Natural killer cell (primary cell): Measurements from ENCODE around the gene MPPED1. TPM values are rescaled to one million over a fixed set of nuclear protein-coding genes. Genes with fewer than 3 reads are reported as not detected.

Experiments
- ATAC-seq, 3 donors: fragments of 150-1000 bp in 2 of 3; fragments of 200-7000 bp in 1 of 3; cut with Tn5 transposase; 1 replicate in 1 of 3; 2 replicates in 2 of 3; pipeline ENCODE4 v1.10.0; 2021; ENCODE audit warnings: mild to moderate bottlenecking in 2 of 3, moderate library complexity in 2 of 3
- DNase-seq, 2 donors: peaks; one replicate each; pipeline versions ENCODE4 v3.0.0 to v3.0.0-alpha.2; 2013 to 2021; ENCODE audit warnings: mixed read lengths in 1 of 2
- H3K27ac ChIP-seq: one replicate; pipeline ENCODE4 v1.5.1; 2013; ENCODE audit warnings: mild to moderate bottlenecking, low read length
- H3K27me3 ChIP-seq: one replicate; pipeline ENCODE4 v1.6.1; 2013; ENCODE audit warnings: low read length; ENCODE audit not compliant: control insufficient read depth, insufficient read depth
- H3K36me3 ChIP-seq: one replicate; pipeline ENCODE4 v1.6.1; 2013; ENCODE audit warnings: low read length; ENCODE audit not compliant: control insufficient read depth, insufficient read depth
- H3K4me1 ChIP-seq: one replicate; pipeline ENCODE4 v1.6.1; 2013; ENCODE audit warnings: low read length; ENCODE audit not compliant: control insufficient read depth, insufficient read depth
- H3K4me3 ChIP-seq: one replicate; pipeline ENCODE4 v1.5.1; 2013; ENCODE audit warnings: low read length
- H3K9me3 ChIP-seq: one replicate; pipeline ENCODE4 v1.6.1; 2013; ENCODE audit warnings: low read length; ENCODE audit not compliant: control insufficient read depth, insufficient read depth
- H3K27ac Mint-ChIP-seq, 2 donors: one replicate each; pipeline ENCODE4 v1.8.0; 2022; ENCODE audit warnings: mild to moderate bottlenecking in 2 of 2, mixed read lengths in 2 of 2, moderate library complexity in 1 of 2
- H3K27me3 Mint-ChIP-seq, 2 donors: one replicate each; pipeline ENCODE4 v1.8.0; 2022; ENCODE audit warnings: low read depth in 2 of 2, mixed read lengths in 2 of 2
- H3K36me3 Mint-ChIP-seq: one replicate; pipeline ENCODE4 v1.8.0; 2022; ENCODE audit warnings: mixed read lengths
- H3K4me1 Mint-ChIP-seq, 2 donors: one replicate each; pipeline ENCODE4 v1.8.0; 2022; ENCODE audit warnings: mixed read lengths in 2 of 2
- H3K4me3 Mint-ChIP-seq: one replicate; pipeline ENCODE4 v1.8.0; 2022; ENCODE audit warnings: mild to moderate bottlenecking, moderate library complexity, mixed read lengths
- H3K9me3 Mint-ChIP-seq, 2 donors: one replicate each; pipeline ENCODE4 v1.8.0; 2022; ENCODE audit warnings: mixed read lengths in 2 of 2
- CTCF ChIP-seq: fragments of 200-600 bp; IDR thresholded peaks from one replicate; pipeline ENCODE4 v1.8.0; 2022; ENCODE audit warnings: antibody characterized with exemption
- WGBS: methylation state at CpG from one replicate; pipeline ENCODE4 v1.1.7; 2013; ENCODE audit warnings: missing lambda C conversion rate; ENCODE audit not compliant: insufficient coverage; 5-methylcytosine and 5-hydroxymethylcytosine counted together
- intact Hi-C: fragments of 100-400 bp; cut with micrococcal nuclease; formaldehyde crosslinking; loops from one replicate; pipeline ENCODE4 v1.14.2; 2022
- total RNA-seq, 4 donors: library from RNA; stranded (reverse); fragments of 120-200 nt in 1 of 4; gene quantifications; one replicate each; pipeline versions ENCODE4 v1.2.3 to v1.2.4, GENCODE V29; 2013 to 2022

MPPED1 gene
- total RNA-seq, 3 donors from 2014 or later (not counting 1 experiment from before 2014, with no cell fraction given) = not detected

DNA sequence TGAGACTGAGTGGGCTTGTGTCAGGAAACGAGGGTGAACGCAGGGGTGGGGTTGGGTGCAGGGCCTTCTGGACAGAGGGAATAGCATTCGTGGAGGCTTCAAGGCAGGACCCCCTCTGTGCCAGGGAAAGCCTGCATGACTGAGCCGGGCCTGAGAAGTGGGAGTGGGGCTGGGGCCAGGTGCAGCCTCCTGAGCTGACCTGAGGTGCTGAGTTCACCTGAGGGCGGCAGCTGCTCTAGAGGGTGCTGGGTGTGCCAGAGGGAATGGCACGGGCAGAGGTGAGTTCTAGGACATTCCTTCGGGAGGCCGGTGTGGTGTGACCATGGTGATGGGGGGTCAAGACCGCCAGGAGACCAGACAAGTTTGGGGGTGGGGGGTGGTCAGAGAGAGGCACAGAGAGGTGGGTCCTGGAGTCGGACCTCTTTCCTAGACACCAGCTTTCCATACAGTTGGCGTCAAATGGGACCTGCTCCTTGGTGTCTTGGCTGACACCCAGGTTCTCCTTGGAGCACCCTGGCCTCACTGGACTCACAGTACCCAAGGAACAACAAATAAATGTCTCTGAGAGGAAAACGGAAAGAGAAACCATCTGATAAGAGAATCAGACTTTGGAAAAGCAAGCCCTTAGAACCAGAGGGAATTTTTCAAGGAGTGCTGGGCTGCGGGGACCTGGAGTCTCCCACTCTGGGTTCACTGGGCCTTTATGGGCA, 7.7 kb downstream of the MPPED1 start:
- no peaks in the 10 kb centered on the region for H3K9me3 Mint-ChIP-seq
- H3K4me3 ChIP-seq = no peak overlapping the region
- H3K4me1 ChIP-seq = no peaks in the 10 kb centered on the region
- peaks cover 19 to 22% of the 10 kb centered on the region in 2 donors for H3K27me3 Mint-ChIP-seq
- DNase-seq (no peak), ATAC-seq (no peak)
- no peaks in the 10 kb centered on the region for H3K36me3 ChIP-seq
- no peak overlapping the region for H3K4me3 Mint-ChIP-seq
- H3K27ac ChIP-seq = no peak overlapping the region
- intact Hi-C loops = no loop called here
- no peak for TF ChIP-seq CTCF
- H3K36me3 Mint-ChIP-seq = no peaks in the 10 kb centered on the region
- no peaks in the 10 kb centered on the region for H3K27me3 ChIP-seq
- no peaks in the 10 kb centered on the region for H3K4me1 Mint-ChIP-seq
- no peaks in the 10 kb centered on the region for H3K9me3 ChIP-seq
- 89% methylated on average over 13 of the region's 13 CpGs for WGBS
- H3K27ac Mint-ChIP-seq = no peak overlapping the region

DNA sequence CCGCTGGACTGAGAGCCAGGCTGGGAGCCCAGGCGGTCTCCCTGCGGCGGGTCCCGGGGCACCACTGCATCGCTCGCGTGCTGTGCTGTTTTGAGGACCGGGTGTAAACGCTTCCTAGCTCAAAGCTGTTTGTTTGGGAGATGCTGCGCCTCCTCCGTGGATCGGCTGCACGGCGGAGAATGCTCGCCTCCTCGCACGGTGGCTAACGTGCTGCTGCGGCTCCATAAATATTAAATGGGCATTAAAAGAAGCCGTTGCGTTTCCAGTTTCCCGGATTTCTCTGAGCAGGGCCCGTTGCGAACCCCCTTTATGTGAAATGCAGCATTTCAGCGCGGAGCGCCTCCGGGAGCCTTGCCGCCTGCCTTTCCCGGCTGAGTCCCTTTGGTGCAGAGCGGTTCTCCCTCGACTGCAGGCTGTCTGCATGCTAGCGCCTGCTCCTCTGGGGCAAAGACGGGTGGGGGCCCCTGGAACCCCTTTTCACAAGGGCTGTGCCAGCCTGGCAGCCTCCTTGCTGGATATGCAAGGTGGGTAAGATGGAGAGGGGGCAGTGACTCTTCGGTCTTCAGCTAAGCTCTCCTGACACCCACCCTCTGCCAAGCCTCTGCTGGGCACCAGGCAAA, 9.3 kb downstream of the MPPED1 start:
- H3K27ac ChIP-seq = no peak overlapping the region
- intact Hi-C loops = no loop called here
- WGBS = 82% methylated on average over 36 of the region's 36 CpGs
- no peak for ATAC-seq
- peaks cover 9% of the 10 kb centered on the region in 2 donors for H3K27me3 Mint-ChIP-seq
- no peak overlapping the region for H3K4me3 Mint-ChIP-seq
- H3K27me3 ChIP-seq = no peaks in the 10 kb centered on the region
- no peaks in the 10 kb centered on the region for H3K9me3 Mint-ChIP-seq
- TF ChIP-seq CTCF = no peak
- H3K4me3 ChIP-seq = no peak overlapping the region
- no peaks in the 10 kb centered on the region for H3K9me3 ChIP-seq
- H3K36me3 ChIP-seq = no peaks in the 10 kb centered on the region
- DNase-seq = no peak
- no peaks in the 10 kb centered on the region for H3K36me3 Mint-ChIP-seq
- H3K4me1 ChIP-seq = no peaks in the 10 kb centered on the region
- no peak overlapping the region for H3K27ac Mint-ChIP-seq
- H3K4me1 Mint-ChIP-seq = no peaks in the 10 kb centered on the region

DNA sequence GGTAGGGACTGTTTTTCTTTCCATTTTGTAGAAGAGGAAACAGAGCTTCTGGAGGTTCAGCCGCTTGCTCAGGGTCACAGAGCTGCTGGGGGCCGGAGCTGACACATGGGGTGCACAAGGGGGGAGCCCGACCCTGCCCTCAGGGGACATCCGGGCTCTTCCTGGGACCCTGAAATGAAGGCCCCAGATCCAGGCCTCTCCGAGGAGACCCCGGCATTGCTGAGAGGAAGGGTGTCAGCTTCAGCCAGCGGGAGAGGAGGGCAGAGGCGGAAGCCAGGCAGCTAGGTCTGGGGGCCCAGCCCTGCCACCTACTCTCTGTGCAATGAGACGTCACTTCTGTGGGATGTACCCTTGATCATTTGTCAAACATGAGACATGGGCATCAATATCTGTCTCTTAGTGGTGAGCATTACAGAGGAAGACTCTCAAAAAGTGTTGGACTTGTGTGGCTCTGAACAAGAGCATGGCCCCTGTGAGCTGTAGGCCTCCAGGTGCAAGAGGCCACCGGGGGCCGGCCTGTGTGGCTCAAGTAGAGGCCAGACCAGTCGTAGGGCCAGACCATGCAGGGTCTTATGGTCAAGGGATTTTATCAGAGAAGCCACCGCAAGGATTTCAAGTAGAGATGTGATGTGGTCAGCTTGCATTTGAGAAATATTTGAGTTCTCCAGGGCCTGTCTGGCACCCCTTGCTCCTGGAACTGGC, 10.3 kb downstream of the MPPED1 start:
- no peaks in the 10 kb centered on the region for H3K9me3 Mint-ChIP-seq
- Histone ChIP-seq H3K27ac (no peak overlapping the region), H3K4me1 (no peaks in the 10 kb centered on the region), H3K9me3 (no peaks in the 10 kb centered on the region), H3K4me3 (no peak overlapping the region), H3K36me3 (no peaks in the 10 kb centered on the region), H3K27me3 (no peaks in the 10 kb centered on the region)
- H3K4me3 Mint-ChIP-seq = no peak overlapping the region
- intact Hi-C loops = no loop called here
- no peaks in the 10 kb centered on the region for H3K36me3 Mint-ChIP-seq
- ATAC-seq = no peak
- no peaks in the 10 kb centered on the region for H3K4me1 Mint-ChIP-seq
- no peak for DNase-seq
- H3K27me3 Mint-ChIP-seq = peaks cover 8 to 9% of the 10 kb centered on the region in 2 donors
- 86% methylated on average over 13 of the region's 13 CpGs for WGBS
- H3K27ac Mint-ChIP-seq = no peak overlapping the region
- no peak for TF ChIP-seq CTCF
